ENCODE measurements around the gene VSTM1.
"Not testable (repeated sequence)": the region's sequence is repeated elsewhere in the genome, so short reads cannot be mapped to it uniquely, and the experiment has no call there.

The VSTM1 gene

GRCh38 chr19:54069470-54069869, 5.8 kb upstream of the VSTM1 start:
- no peak for DNase-seq

- DNase-seq = no peak
Measured at GRCh38 chr19:54062643-54063042, 1.1 kb downstream of the VSTM1 start.

- no peak for DNase-seq
Measured at GRCh38 chr19:54047616-54048015, 16.1 kb downstream of the VSTM1 start.

GRCh38 chr19:54045771-54046170, 17.9 kb downstream of the VSTM1 start:
- DNase-seq = no peak

GRCh38 chr19:54042989-54043388, 20.7 kb downstream of the VSTM1 start:
- no peak for DNase-seq

GRCh38 chr19:54041969-54042606, 21.6 kb downstream of the VSTM1 start:
- no peak for DNase-seq

- no peak for DNase-seq
Measured at GRCh38 chr19:54040003-54040402, 23.7 kb downstream of the VSTM1 start.

- not testable (repeated sequence) for DNase-seq
Measured at GRCh38 chr19:54036542-54036941, 27.2 kb downstream of the VSTM1 start.

GRCh38 chr19:54035215-54036178, 28.2 kb downstream of the VSTM1 start:
- DNase-seq = no peak

GRCh38 chr19:54030895-54031586, 32.7 kb downstream of the VSTM1 start:
- DNase-seq = no peak

- DNase-seq = peak; percentile 13
Measured at GRCh38 chr19:54029930-54030490, 33.7 kb downstream of the VSTM1 start.

GRCh38 chr19:54029301-54029700, 34.4 kb downstream of the VSTM1 start:
- DNase-seq = no peak

- DNase-seq = no peak
Measured at GRCh38 chr19:54026656-54027055, 37.0 kb downstream of the VSTM1 start.

GRCh38 chr19:54024660-54025059, 39.0 kb downstream of the VSTM1 start:
- DNase-seq = no peak

- DNase-seq = no peak
Measured at GRCh38 chr19:54023191-54023590, 40.5 kb downstream of the VSTM1 start.

GRCh38 chr19:54021932-54022331, 41.8 kb downstream of the VSTM1 start:
- DNase-seq = no peak

GRCh38 chr19:54021363-54021762, 42.3 kb downstream of the VSTM1 start:
- DNase-seq = no peak

- no peak for DNase-seq
Measured at GRCh38 chr19:54017261-54017660, 46.4 kb downstream of the VSTM1 start.

GRCh38 chr19:54014920-54015560, 48.7 kb downstream of the VSTM1 start:
- no peak for DNase-seq

- no peak for DNase-seq
Measured at GRCh38 chr19:54013866-54014265, 49.8 kb downstream of the VSTM1 start.

GRCh38 chr19:54011507-54012211, 52.0 kb downstream of the VSTM1 start:
- no peak for DNase-seq

- DNase-seq = no peak
Measured at GRCh38 chr19:54010474-54010873, 53.2 kb downstream of the VSTM1 start.
